NCI-H146 treated with DMSO at 0.1 percent for 48 hours (cell line): ENCODE measurements around the gene SRM.
"Not testable (repeated sequence)": the region's sequence is repeated elsewhere in the genome, so short reads cannot be mapped to it uniquely, and the experiment has no call there.

Source experiments
- DNase-seq: peaks from one replicate; lab custom pipeline; 2025; ENCODE audit not compliant: unreplicated experiment; lab: John Stamatoyannopoulos, UW

The SRM gene

GRCh38 chr1:11023201-11023600 lies 36.6 kb downstream of the SRM start:
- no peak for DNase-seq

- DNase-seq = no peak
These were observed 39.8 kb downstream of the SRM start for GRCh38 chr1:11019971-11020370.

- not testable (repeated sequence) for DNase-seq
These were observed 40.5 kb downstream of the SRM start for GRCh38 chr1:11019358-11019757.

GRCh38 chr1:11013160-11013531 lies 46.7 kb downstream of the SRM start:
- no peak for DNase-seq

GRCh38 chr1:11012260-11013159 lies 47.3 kb downstream of the SRM start, which contains the start of gene TARDBP:
TSS of gene TARDBP (plus strand) at chr1:11012654. CDS start at chr1:11013728, 1,074 bp downstream.
- DNase-seq = peak; percentile 49
